ENCODE measurements around the gene TTLL13.
A peak's percentile ranks its signal among the peaks of the same experiment; 100 is the strongest.

TTLL13 gene, protein sequence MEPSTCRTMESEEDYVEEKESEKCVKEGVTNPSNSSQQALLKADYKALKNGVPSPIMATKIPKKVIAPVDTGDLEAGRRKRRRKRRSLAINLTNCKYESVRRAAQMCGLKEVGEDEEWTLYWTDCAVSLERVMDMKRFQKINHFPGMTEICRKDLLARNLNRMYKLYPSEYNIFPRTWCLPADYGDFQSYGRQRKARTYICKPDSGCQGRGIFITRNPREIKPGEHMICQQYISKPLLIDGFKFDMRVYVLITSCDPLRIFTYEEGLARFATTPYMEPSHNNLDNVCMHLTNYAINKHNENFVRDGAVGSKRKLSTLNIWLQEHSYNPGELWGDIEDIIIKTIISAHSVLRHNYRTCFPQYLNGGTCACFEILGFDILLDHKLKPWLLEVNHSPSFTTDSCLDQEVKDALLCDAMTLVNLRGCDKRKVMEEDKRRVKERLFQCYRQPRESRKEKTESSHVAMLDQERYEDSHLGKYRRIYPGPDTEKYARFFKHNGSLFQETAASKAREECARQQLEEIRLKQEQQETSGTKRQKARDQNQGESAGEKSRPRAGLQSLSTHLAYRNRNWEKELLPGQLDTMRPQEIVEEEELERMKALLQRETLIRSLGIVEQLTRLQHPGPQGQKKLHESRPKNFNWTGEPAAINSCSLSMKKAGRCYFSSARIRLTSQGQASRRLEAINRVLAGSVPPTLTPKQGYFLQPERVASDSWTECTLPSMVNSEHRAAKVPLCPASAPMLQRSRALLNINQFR

DNA sequence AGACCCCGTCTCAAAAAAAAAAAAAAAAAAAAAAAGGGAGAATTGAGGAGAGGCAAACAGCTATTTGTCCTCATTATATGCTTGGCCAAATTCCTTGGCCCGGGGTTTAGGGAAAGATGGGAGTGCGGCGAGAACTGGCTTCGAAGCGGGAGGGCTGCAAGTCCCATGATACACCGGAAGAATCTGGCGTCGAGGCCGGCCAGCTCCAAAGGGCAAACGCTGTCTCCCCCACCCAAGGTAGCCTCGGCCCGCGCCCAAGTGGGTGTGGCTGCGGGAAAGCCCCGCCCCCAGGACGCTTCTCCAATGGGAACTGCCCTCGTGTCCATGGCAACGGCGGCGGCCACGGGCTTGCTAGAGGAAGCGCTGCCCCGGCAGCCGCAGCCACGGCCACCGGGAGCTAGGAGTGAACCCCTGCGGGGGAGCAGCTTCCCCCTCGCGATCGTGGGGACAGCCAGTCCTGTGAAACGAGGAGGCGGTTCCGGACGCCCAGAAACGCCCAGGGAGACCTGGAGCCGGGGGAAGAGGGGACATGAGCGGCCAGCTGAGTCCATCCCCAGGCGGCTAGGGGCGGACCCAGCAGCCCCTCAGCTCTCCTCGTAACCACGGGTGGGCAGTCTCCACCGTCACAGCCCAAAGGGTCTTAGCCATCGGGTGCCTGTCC, at the start of gene TTLL13:
Gene TTLL13, plus strand, starts transcription at position 354 of the 661 bp plus-strand sequence. CDS start 1,075 bp downstream, outside the sequence.
- FAIRE-seq (no peak), DNase-seq (ENCODE audit: insufficient read length, low spot score) (no peak)

- no peak for DNase-seq (ENCODE audit: insufficient read length, low spot score)
- no peak for FAIRE-seq
Observed at GRCh38 chr15:90200534-90201129, 48.7 kb upstream of the TTLL13 start.

DNA sequence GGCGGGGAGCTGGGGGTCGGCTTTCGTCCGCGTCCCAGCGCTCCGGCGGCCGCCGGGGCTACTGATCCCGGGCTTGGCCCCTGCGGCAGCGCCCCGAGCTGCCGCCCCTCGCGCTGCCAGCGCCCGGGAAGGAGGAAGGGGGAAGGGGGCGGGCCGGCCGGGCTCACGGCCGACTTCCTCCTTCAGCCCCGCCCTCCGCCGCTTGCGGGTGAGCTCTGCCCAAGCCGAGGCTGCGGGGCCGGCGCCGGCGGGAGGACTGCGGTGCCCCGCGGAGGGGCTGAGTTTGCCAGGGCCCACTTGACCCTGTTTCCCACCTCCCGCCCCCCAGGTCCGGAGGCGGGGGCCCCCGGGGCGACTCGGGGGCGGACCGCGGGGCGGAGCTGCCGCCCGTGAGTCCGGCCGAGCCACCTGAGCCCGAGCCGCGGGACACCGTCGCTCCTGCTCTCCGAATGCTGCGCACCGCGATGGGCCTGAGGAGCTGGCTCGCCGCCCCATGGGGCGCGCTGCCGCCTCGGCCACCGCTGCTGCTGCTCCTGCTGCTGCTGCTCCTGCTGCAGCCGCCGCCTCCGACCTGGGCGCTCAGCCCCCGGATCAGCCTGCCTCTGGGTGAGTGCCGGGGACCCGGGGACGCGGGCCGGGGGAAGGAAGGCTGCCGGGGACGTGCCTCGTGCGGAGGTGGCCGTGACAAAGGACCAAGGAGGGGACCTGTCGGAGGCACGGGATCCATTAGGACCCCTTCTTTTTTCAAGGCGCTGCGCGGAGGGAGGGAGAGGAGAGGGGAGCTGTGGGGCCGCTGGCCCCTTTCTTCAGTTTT, 48.0 kb upstream of the TTLL13 start, which contains the start of gene SEMA4B:
Gene SEMA4B, plus strand, starts transcription at position 201 of the 814 bp plus-strand sequence. Its CDS starts 249 bp downstream, at position 450.
- DNase-seq (ENCODE audit: insufficient read length, low spot score), result peak; percentile 94
- FAIRE-seq, result no peak

DNA sequence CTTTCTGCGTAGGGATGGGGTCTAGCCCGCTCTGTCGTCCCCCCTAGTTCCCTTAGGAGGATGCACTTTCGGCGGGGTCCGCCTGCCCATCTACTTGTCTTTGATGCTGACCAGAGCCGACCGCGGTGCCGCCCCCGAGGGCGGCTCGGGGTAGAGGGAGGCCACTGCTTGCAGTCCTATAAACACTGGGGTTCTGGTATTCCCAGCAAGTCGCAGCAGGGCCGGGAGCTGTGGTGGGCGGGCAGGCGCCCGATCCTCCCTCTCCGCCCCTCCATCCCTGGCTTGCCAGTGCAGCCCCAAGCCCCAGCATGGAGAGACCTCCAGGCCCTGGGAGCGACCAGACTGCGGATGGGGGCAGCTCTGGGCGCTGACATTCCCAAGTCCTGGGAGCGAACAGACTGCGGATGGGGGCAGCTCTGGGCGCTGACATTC, 47.4 kb upstream of the TTLL13 start:
- DNase-seq (ENCODE audit: insufficient read length, low spot score) (no peak), FAIRE-seq (no peak)

DNA sequence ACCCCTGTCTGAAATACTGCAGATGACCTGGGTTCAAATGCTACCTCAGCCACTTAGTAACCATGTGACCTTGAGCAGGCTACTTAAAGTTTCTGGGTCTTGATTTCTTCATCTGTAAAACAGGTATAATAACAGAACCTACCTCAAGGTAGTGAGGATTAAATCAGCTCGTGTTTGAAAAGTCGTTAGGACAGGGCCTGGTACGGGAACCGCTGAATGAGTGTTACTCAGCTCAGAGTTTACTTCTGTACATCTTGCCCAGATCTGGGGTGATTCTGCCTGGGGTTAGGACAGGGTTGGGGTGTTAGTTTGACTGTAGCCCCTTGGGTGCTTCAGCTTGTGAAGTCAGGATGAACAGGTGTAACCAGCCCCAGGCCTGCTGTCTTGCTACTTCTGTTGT, 46.4 kb upstream of the TTLL13 start:
- FAIRE-seq, result no peak
- no peak for DNase-seq (ENCODE audit: insufficient read length, low spot score)

GRCh38 chr15:90203473-90203872, 45.9 kb upstream of the TTLL13 start:
- FAIRE-seq (no peak), DNase-seq (ENCODE audit: insufficient read length, low spot score) (no peak)

- FAIRE-seq (no peak), DNase-seq (ENCODE audit: insufficient read length, low spot score) (no peak)
Observed at GRCh38 chr15:90203922-90204321, 45.4 kb upstream of the TTLL13 start.

DNA sequence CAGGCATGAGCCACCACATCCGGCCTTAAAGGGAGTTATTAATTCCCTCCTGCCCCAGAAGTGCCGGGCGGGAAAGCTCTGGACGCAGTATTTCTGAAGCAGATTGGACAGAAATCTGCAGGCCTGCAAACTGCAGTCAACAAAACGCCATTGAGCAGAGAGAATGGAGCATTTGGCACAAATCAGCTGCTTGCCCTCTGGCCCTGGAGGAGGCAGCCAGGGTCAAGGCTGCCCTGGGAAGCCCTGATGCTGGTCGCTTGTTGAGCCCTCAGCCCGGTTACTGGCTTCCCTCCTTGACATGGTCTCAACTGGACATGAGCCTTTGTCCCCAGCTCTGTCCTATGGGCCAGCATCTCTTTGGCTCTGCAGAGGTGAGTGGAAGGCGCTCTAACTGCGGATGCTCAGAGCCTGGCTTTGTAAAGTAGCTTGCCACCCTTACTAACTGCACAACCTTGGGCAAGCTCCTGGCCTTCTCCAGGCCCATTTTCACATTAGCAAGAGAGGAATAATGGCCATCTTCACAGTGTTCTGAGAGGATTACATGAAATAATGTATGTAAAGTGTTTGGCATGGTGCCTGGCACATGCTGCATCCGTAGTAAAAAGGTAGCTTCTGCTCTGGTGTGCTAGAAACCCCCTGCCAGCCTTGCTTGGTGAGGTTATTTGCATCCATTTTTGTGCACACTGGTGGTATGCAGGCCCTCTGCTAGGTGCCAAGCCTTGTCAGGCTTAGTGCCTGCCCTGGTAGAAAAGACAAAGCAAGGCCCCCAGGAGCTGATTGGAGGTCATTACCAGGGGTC, 44.1 kb upstream of the TTLL13 start:
- DNase-seq (ENCODE audit: insufficient read length, low spot score) (no peak), FAIRE-seq (no peak)

GRCh38 chr15:90205886-90206285, 43.5 kb upstream of the TTLL13 start:
- FAIRE-seq (no peak), DNase-seq (ENCODE audit: insufficient read length, low spot score) (no peak)

GRCh38 chr15:90207252-90207651, 42.1 kb upstream of the TTLL13 start:
- DNase-seq (ENCODE audit: insufficient read length, low spot score), result no peak
- FAIRE-seq, result no peak

DNA sequence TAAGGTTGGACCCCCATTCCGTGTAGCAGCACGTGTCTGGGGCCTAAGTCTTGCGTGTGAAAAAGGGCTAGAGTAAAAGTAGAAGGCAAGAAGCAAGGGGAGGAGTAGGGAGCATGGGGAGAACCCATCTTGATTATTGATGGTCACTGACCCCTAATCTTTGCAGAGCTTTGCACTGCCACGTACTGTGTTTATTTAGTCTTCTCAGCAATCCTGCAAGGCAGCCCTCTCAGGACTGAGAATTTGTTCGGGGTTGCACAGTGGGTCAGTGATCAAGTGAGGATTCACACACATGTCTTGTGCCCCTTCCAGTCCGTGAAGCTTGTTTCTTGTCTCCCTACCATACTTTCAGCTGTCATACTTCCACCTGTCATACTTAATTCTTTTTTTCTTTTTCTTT, 41.0 kb upstream of the TTLL13 start:
- no peak for DNase-seq (ENCODE audit: insufficient read length, low spot score)
- FAIRE-seq, result no peak

DNA sequence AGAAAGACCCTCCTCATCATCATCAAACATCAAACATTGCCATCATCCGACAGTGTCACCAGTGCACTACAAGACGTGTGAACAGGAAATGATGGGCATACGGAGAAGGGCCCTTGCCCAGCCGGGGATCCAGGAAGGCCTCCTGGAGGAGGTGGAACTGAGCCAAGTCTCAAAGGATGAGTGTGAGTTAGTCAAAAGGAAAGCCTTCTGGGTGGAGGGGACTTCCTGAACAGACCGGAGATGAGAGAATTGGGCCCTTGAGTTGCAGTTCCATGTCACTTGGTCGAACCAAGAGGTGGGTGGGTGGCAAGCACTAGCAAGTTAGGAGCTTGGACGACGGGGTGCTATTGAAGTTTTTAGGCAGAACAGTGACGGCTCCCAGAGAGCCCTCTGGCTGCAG, 39.8 kb upstream of the TTLL13 start:
- FAIRE-seq (no peak), DNase-seq (ENCODE audit: insufficient read length, low spot score) (no peak)

- FAIRE-seq (no peak), DNase-seq (ENCODE audit: insufficient read length, low spot score) (no peak)
Observed at GRCh38 chr15:90210593-90210992, 38.8 kb upstream of the TTLL13 start.

- DNase-seq (ENCODE audit: insufficient read length, low spot score) (no peak), FAIRE-seq (no peak)
Observed at GRCh38 chr15:90211009-90211408, 38.3 kb upstream of the TTLL13 start.

DNA sequence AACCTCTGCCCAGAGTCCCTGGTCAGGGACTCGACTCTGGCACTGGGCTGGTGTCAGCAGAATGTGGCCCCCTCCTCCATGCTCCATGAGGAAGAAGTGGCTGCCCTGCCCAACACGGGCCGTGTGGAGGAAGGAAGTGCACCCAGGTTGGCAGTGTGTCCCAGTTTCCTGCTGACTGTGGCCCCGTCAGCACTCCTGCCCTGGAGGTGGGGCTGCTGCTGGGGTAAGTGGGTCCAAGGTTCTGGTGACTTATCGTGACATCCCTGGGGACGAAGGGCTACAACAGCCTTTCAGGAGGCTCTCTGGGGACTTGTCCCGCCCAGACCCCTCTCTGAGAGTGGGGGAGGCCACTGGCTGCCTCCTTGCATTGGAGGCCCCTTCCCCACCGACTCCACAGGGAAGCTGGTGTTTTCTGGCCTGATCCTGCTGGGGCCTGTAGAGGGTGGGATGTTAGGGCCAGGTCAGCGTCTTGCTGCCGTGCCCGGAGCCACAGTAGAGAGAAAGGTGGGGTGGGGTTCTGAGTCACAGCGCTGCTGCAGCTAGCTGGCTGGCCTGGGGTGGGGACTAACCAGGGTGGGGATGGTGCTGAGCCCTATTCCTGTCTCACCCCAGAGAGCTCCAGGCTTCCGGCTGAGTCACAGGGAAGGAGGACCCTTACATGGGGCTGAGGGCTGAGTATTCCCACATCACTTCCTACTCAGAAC, 37.8 kb upstream of the TTLL13 start:
- DNase-seq (ENCODE audit: insufficient read length, low spot score) (no peak), FAIRE-seq (no peak)

DNA sequence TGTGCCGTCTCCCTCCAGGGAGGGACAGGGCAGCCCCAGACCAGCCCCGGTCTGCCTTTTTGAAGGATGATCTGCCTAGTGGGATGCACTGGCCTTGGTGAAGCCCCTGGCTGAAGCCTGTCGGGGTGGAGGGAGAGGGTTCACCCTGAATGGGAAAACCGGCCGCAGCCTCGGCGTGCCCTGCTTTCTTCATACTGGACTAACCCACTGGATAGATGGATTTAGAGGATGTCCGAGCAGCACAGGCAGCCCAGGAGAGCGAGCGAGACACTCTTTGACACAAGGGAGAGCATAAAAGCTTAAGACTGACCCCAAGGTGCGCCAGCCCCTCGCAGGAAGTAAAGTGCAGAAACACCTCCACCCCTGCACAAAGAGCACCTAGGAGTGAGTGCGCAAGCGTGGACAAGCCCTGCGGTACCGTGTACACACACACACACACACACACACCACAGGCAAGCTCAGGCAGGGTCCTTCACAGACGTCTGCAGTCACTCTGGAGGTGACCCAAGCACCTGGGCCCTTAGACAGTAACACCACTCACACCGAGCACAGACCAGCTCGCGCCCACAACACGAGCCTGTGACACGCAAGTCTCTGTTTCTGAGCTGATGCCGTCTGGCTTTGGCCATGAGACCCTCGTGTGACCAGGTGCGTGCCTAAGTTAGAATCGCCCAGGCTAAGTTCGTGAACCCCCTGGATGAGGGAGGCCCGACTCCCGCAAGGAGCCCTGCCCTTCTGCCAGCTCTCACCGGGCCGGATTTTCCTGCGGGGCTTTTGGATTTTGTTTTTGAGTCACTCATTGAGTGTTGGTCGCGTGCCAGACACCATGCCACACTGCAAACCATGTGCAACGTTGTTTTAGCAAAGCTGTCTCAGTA, 36.9 kb upstream of the TTLL13 start:
- FAIRE-seq (no peak), DNase-seq (ENCODE audit: insufficient read length, low spot score) (no peak)

GRCh38 chr15:90213122-90213817, 36.1 kb upstream of the TTLL13 start:
- FAIRE-seq (no peak), DNase-seq (ENCODE audit: insufficient read length, low spot score) (no peak)
